Right forelimb (tissue), 1 donor: ENCODE results near the gene LRMDA.

Source experiments
- DNase-seq: peaks from one replicate; pipeline ENCODE4 v3.0.0-alpha.2; 2018

The LRMDA gene

DNA sequence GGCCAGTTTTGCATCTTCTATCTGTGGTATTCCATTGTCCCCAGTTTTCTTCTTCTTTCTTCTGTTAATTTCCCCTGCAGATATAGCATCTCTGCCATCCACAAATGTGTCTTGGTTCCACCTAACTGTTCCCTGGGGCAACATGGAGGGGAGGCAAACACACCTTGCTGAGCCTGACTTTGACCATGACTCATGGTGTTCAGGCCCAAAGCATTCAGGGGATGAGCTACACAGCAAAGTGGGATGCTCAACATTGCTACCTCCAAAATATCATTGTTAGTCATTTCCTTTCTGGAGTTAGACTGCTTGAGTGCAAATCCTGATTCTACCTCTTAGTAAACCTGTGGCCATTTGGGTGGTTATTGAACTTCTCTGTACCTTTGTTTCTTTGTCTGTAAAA, 542.7 kb downstream of the LRMDA start:
- no peak for DNase-seq

DNA sequence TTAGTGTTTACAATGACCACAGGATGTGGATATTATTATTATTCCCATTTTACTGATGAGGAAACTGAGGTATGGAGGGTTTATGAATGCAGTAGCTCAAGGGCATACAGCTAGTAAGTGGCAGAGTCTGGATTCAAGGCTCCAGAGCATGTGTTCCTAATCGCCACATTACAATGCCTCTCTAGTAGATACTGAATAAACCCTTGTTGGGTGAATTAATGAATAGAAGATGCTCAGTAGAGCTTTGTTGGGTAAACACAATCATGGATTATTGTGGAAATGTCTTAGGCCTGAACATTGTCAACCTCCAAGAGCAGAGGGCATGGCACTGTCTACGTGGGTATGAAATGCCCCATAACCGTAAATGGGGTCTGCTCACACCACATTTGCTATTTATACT, 545.3 kb downstream of the LRMDA start:
- no peak for DNase-seq

DNA sequence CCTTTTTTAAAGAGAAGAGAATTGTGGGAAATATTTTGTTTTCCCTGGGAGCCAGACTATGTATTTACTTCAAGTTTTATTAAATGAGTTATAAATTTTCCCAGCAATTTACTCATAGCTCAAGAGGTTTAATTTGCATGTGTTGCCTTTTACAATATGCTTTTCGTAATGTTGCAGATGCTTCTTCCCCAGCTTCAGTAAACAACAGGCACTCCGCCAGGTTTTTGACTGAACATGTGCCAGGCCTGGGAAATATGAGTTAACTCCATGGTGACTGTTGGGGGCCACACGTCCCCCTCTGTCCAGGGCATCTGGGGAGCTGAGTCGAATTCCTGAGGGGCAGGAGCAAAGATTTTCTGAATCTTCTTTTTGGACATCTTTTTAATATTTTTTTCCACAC, 545.7 kb downstream of the LRMDA start:
- DNase-seq, result peak; percentile 58

DNA sequence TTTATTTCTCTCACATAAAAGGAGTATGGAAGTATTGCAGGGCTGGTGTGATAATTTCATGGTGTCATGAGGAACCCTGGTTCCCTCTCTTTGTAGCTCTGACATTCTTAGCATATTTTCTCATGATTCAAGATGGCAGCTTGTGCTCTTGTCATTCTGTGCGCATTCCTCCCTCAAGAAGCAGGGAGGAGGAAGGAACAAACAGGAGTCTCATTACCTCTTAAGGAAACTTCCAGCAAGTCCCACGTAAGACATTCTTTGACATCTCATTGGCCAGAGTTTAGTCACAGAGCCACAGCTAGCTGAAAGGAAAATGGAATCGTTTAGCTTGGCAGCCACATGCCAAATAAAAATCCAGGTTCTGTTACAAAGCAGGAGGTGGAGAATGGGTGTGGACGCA, 546.8 kb downstream of the LRMDA start:
- DNase-seq, result no peak

DNA sequence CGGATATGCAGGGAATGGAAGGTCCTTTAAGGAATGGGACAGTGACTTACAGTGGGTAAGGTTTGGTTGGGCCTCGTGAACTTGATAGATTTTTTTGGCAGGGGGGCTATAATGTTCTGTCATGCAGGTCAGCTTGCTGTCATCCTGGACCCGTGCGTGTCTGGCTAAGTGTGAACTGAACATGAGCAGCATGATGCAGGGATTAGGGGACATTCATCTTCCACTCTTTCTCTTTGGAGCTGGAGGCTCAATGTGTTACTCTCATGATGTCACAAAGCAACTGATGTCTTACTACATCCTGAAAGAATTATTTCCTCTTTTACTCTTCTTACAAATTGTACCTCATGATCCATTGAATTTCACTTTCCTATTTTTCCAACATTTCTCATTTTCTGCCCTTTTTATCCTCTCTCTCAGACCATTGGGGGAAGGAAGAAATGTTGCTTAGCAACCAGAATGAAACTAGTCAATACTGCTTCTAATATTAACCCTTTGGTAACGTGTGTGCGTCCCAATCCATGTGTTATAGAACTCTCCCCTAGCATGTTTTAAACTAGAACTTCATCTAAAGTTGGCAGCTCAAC, 549.1 kb downstream of the LRMDA start:
- no peak for DNase-seq

DNA sequence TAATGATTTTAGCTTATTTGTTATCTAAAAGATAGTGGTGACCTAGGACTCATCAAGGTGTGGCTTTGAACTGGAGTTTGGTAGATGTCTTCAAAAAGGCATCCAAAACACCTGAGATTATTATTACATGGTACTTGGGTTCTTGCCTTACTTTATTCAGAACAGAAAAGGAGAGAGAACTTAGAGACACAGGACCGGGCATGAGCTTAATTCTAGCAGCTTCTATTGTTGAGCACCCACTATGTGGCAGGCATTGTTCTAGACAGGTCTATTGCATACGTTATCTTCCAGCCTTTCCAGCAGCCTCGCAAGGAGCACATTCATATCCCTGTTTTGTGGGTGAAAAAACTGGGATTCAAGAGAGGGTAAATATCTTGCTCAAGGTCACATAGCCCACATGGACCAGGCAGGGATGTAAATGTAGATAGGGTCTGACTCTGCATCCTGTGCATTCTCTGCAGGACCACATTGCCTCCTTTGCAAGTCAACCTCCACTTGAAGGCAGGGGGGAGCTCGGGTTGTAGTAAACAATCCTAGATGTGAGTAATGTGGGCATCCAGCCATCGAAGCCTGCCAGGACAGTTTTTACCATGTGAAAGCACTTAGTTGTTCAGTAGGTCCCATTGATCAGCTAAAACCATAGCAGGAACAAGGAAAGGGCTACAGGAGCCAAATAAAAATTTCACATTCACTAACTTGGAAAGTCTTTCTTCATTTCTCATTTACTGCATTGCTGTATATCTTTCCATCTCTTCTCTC, 551.4 kb downstream of the LRMDA start:
- no peak for DNase-seq

DNA sequence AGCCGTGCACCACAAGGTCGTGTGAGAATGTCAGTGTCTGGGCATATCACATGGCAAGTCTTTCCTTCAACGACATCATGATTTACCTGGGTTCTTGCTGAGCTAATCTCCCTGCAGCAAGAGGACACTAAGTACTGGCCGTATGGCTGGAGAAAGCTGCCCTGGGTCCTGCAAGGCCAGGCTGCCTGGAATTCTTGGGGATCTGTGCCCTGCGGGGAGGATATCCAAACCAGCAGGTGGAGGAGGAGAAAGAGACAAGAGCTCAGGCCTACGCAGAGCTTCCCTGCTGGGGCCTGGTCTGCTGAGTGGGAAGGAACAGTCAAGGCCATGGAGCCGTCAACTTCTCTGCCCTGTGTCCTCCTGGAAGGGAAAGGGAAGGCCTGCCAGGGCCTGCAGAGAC, 552.6 kb downstream of the LRMDA start:
- DNase-seq, result no peak

DNA sequence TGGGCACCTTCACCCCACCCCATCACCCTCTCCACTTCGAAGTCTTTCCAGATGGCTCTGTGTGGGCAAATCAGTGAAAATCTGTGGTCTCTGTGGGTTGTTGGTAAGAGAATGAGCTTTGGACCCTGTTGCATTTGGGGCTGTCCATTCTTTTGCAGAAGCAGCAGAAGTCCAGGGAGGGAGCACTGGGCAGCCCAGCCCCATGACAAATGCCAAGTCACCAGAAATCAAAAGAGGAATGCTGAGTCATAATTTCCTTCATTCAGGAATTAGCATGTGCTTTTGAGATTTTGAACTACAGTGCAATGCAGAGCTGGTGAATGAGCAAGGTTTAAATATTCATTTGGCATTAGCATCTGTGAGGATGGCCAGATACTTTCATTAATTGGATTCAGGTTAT, 556.2 kb downstream of the LRMDA start:
- DNase-seq, result no peak

DNA sequence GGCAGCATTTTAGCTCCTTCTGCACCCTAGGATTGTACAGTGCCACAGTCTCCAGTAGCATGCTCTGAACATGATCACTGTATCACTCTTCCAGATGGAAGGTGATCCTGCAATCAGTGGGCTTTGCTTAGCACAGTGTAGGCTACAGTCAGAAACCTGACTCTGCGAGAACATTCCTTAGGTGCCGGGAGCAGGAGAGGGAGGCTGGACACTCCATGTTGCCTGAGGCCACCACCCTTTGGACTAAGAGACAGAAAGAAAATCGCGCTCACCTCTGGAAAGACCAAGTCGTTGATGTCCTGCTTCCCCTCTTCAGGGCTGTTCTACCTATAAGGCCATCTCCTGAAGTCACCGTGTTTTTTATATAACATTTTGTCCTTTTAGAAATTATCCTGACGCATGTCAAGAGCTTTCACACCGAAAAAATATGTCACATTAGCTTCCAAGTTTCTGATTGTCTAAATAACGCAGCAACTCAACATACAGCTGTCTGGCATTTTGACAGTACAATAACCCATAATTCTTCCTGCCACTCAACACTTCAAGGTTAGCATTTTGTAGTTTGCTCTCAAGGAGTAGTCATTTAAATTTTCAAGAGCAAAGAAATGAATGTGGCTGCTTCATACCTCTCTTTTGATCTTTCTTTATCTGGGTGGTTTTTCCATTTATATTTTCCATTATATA, 563.1 kb downstream of the LRMDA start:
- no peak for DNase-seq

DNA sequence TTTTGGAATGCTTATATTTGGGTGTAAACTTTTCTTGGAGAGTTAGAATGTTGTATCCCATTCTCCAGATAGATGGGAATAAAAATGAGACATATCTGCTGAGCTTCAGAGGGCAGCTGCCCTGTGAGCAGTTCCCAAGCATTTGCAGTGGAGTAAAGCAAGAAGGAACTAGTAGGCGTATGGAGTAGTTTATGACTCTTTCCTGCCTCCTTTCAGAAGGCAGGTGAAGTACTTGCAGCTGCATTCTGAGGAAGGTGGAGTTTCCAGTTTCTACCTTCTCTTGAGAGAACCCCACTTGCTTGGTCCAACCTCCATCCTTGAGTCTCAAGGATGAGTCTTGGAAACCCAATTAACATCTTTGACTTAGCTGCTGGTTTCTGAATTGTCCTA, 563.6 kb downstream of the LRMDA start:
- DNase-seq, result no peak

DNA sequence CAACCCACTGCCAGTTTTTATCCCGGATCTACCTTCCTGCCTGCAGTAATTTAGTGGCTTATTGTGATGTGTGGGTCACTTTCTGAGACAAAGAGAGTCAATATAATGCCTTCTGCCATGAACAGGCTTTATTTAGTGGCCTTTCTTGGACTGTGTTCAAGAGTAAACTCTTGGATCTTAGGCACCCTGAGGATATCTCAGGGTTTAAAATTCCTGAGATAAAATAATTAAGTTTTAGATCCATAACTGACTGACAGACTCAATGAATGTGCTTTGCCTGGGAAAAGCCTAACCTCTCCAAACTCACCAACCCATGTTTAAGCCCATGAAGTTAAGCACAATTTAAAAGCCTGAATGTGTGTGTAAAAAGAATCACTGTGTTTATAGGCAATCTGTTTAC, 564.3 kb downstream of the LRMDA start:
- DNase-seq, result no peak

DNA sequence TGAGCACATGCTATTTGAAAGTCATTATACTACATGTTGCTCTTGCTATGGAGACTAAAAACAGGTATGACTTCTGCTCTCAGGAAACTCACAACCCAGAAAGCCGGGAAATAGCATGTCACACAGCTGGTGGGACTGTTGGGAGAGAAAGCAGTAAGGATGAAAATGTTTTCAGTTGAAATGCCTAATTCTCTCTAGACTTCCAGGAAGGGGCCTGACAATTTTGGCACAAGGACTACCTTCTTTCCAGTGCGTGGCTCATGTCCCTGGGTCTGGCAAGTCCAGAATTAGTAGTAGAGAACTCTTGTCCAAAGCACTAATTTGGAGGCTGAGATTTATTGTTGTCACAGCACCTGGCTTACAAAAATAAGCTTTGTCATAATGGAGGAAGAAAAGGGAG, 567.6 kb downstream of the LRMDA start:
- DNase-seq, result no peak

DNA sequence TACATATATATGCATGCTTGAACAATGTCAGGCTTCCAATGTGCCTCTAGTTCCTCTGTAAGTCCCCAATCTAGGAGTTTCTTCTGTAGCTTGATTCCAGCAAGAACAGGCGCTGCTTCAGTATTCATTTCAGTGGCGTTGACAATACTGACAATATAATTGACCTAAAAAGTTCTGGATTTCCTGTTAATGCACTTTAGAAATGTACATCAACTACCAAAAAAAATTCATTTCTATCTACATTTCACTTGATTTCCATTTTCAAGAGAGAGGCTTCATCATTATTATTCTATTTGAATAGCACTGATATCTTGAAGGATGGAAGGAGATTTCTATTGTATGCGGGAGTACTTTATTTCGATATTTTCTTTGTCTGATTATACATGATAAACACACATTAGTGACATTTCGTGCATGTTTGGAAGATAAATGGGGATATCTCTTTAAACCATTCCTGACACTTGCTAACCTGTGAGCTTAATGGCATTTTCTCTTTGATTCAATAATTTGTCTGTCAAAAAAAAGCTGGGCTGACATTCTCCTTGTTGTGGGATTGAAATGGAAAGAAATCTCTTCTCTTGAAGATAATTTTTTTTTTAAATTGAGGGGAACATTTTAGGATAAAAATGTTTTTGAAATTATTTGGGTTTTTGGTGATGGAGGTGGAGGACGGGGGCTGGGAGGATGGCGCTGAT, 568.2 kb downstream of the LRMDA start:
- DNase-seq, result no peak

DNA sequence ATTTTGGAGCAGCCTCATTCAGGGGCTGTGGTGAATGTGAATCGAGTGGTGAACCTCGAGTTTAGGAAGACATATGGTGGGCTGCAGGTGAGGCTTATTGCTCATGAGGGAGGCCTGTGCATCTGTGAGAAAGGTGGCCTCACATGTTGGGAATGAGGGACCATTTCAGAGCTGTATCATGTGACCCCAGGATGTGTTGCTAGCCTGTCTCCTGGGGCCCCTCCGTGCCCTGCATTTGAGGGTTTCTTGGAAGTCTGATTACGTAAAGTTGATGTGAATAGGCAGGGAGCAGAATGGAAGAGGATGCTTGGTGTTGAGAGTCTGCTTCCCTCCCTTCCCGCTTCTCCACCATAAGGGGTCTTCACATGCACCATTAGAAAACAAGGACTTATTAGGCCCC, 569.1 kb downstream of the LRMDA start:
- DNase-seq, result no peak

DNA sequence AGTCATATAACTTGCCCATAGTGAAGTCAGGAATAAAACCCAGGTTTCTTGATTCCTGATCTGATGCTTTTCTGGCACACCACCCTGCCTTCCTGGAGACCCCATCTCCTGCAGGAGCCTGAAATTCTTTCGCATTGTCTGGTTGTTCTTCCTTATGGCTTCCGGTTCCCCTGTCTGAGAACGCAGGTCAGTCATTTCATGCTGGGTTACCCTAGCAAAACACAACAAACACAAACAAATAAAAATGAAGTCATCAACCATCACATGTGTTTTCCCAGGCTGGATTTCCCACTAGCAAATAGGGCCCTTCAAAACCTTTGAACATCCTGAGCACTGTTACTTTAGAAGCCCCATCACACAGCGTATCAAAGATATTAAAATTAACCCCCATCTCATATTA, 569.6 kb downstream of the LRMDA start:
- DNase-seq, result no peak

DNA sequence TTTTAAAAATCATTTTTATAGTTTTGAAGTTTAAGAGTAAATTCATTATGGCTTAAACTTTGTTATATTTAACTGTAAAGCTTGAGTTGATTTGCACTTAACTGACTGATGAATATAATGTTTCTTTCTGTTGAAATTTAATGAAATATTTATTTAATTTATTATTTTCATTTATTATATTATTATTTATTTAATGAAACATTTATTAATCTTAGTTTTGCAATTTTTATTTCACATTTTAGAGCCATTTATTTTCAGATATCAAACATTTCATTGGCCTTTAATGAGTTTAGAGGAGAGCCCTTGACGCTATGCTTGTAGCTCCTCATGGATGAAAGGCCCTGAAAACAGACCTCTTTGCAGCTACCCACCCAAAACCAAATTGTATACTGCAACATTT, 570.0 kb downstream of the LRMDA start:
- no peak for DNase-seq

DNA sequence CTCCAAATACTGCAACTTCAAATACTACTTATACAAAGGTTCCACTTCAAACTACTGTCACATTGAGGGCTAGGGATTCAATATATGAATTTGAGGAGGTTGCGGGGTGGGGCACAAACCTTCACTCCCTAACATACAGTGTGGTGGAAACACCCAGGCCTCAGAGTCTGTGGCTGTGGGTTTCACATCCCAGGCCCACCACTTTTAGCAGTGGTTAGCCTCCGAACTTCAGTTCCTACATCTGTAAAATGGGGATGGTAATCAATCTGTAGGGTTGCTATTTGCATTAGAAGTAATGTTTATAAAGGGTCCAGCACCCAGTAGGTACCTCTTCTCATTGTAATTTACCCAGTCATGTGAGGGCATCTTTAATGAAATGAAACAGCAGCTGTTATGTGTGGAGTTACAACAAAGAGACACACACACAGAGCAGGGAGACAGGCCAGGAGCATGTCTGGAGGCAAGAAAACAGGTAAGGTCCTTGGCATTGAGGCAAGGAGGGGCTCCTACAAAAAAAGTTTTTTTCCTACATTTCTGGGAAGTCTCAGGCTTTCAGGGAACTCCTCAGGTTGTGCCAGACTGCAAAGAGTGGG, 570.9 kb downstream of the LRMDA start:
- DNase-seq, result no peak

DNA sequence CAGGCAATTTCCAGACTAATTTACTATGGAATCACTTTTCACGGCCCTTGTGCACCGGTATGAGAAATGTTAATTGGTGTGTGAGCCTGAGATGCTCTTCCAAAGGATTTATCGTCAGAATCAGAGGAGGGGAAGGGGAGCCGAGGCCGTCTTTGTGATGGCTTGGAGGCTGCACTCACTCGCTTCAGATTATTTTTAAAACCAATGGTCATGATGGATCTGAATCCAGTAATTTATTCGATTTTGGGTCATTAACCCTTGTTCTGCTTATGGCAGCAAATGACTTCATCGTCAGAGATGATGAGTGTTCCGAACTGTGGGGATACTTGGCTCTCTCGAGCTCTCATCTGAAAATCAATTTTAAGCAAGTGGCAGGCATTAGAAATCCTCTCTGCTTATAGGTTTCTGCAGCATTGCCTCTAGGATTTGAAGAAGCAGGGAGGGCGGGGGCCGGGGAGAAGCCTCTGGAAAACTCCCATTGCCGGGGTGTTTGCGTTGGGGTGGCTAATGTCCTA, 576.3 kb downstream of the LRMDA start:
- no peak for DNase-seq

DNA sequence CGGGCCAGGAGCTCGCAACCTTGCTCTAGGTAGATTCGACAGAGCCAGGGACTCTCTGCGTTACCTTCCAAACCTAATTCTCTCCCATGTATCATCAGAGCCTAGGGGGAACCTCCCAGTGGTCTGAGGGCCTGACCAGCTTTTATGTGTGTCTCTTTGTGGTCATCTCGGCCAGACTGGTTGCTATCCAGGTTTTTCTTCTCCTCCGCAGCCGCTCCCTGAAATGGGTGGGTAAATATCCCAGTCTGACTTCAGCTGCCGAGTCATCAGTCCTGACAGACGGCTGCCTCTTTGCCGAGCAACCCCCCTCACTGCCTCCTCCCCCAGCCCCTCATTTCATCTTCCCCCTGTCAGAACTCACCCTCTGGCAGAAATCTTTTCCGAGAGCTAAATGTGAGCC, 578.1 kb downstream of the LRMDA start:
- DNase-seq, result no peak

DNA sequence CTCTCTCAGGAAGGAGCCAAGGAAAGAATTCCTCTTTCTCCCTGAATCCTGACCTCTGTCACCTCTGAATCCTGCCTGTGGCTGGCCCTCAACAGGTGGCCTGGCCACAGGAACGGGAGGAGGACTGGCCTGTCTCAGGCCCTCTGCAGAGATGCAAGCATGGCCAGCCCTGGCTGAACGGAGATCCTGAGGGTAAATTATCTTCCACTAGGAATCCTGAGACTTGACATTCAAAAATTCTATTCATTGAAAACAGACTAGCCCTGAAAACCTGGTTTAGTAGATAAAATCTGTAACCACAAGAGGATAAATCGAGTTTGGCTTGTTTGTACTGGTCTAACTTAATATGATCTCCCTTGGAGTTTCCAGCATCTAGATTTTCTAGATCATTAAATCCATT, 579.3 kb downstream of the LRMDA start:
- no peak for DNase-seq

DNA sequence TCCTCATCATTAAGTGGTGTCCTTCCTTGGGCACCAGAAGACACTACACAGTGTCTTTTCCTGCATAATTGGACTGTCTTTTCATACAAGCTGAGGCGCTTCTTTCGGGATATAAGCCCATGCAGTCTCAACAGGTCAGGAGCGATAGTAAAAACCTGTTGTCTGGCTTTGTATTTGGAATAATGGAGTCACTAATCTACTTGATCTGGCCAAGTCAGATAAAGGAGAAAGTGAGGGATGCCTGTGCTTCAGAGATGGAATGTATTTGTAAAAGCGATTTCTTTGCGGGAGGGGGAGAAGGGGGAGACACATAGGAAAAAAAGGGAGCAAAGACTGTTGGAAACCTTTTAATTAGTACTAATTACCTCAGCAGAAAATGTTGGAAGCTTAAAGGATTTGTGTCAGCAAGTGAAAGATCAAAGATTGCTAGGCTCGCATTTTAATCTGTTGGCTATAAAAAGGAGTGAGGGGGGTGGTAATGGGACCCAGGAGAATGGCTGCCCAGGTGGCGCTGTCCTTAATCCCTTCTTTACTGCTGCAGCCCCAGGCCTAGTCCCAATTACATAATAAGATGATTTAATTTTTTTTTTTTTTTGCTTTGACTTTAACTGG, 581.4 kb downstream of the LRMDA start:
- no peak for DNase-seq

DNA sequence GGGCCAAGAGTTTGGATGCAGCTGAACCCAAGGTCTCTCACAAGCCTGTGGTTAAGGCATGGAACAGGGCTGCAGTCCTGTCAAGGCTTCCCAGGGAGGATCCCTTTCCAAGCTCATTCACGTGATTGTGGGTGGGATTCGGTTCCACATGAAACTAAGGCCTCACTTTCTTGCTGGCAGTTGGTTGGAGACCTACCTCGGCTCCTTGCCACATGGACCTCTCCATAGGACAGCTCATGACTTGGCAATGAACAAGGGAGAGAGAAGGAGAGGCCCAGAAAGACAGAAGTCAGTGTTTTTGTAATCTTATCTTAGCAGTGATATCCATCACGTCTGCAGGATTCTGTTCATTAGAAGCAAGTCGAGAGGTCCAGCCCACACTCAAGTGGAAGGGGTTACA, 583.8 kb downstream of the LRMDA start:
- no peak for DNase-seq
